A549 (cell line): ENCODE data around the gene ARHGDIA. TPM values are rescaled to one million over a fixed set of nuclear protein-coding genes. Genes with fewer than 3 reads are reported as not detected.

Source experiments
- ATAC-seq, 2 experiments: fragments of 200-7000 bp in 1 of 2; fragments of >200 bp in 1 of 2; cut with Nextera tagmentation in 1 of 2; cut with Tn5 transposase in 1 of 2; 3 replicates each; pipeline versions ENCODE4 v1.8.0 to v1.9.1; 2018 to 2020; ENCODE audit warnings: mild to moderate bottlenecking in 1 of 2, moderate library complexity in 1 of 2
- CTCF ChIA-PET: fragments of 300-600 bp; sonication (Branson Sonifier 250); formaldehyde crosslinking; extraction: SDS; loops from one replicate; lab custom pipeline; 2021; ENCODE audit warnings: antibody characterized with exemption, inconsistent platforms; lab: Yijun Ruan, JAX
- POLR2A ChIA-PET: fragments of 350-600 bp; formaldehyde crosslinking; extraction: SDS; loops from one replicate; lab custom pipeline; 2021; ENCODE audit warnings: antibody characterized with exemption, inconsistent platforms; lab: Yijun Ruan, JAX
- DNase-seq, 2 experiments: peaks; one replicate each; pipeline versions ENCODE4 v3.0.0 to v3.0.0-alpha.2; 2011 to 2016; ENCODE audit warnings: low read depth in 1 of 2, low spot score in 1 of 2
- FAIRE-seq: peaks from 2 replicates; lab custom pipeline; 2011; peaks lifted over from hg19 to GRCh38; lab: Jason Lieb, UNC
- H3K27ac ChIP-seq, 2 experiments: fragments of >200 bp; sonication (Bioruptor Twin); formaldehyde crosslinking; 3 replicates each; pipeline ENCODE4 v1.5.1; 2016 to 2017
- H3K4me1 ChIP-seq: fragments of >200 bp; sonication (Bioruptor Twin); formaldehyde crosslinking; 3 replicates; pipeline ENCODE4 v1.6.1; 2016
- H3K4me2 ChIP-seq: fragments of >200 bp; sonication (Bioruptor Twin); formaldehyde crosslinking; 3 replicates; pipeline ENCODE4 v1.6.1; 2016
- H3K4me3 ChIP-seq: fragments of >200 bp; sonication (Bioruptor Twin); formaldehyde crosslinking; 3 replicates; pipeline ENCODE4 v1.5.1; 2016
- H3K9me3 ChIP-seq: fragments of >200 bp; sonication (Bioruptor Twin); formaldehyde crosslinking; 3 replicates; pipeline ENCODE4 v1.6.1; 2016
- CEBPB ChIP-seq, 2 experiments: fragments of >200 bp in 1 of 2; sonication (Bioruptor Twin) in 1 of 2; formaldehyde crosslinking in 1 of 2; IDR thresholded peaks; 2 replicates each; pipeline ENCODE4 v1.6.1; 2012 to 2016
- CHD2 ChIP-seq: fragments of 150-350 bp; IDR thresholded peaks from 2 replicates; pipeline ENCODE4 v1.6.1; 2014; ENCODE audit warnings: low read length; ENCODE audit not compliant: partially characterized antibody
- EHF ChIP-seq: fragments of 250-450 bp; sonication (Bioruptor Pico); IDR thresholded peaks from 2 replicates; pipeline ENCODE4 v1.5.0; 2020; ENCODE audit warnings: mild to moderate bottlenecking
- FOSB ChIP-seq: fragments of 250-450 bp; sonication (Bioruptor Pico); IDR thresholded peaks from 2 replicates; pipeline ENCODE4 v1.5.0; 2020; ENCODE audit warnings: mild to moderate bottlenecking, moderate library complexity
- GATA3 ChIP-seq: IDR thresholded peaks from 2 replicates; pipeline ENCODE4 v1.6.1; 2012; ENCODE audit warnings: borderline replicate concordance
- HOXA7 ChIP-seq: fragments of 250-450 bp; sonication (Bioruptor Pico); IDR thresholded peaks from 2 replicates; pipeline ENCODE4 v1.5.0; 2020; ENCODE audit warnings: mild to moderate bottlenecking, moderate library complexity
- HOXB13 ChIP-seq: fragments of 250-450 bp; sonication (Bioruptor Pico); IDR thresholded peaks from 2 replicates; pipeline ENCODE4 v1.5.0; 2020; ENCODE audit warnings: low read depth, mild to moderate bottlenecking, moderate library complexity
- KDM5A ChIP-seq: fragments of 200-600 bp; sonication (generic); IDR thresholded peaks from 2 replicates; pipeline ENCODE4 v1.6.1; 2016; ENCODE audit warnings: antibody characterized with exemption, mild to moderate bottlenecking
- NPAS2 ChIP-seq: fragments of 250-450 bp; sonication (Bioruptor Pico); IDR thresholded peaks from 2 replicates; pipeline ENCODE4 v1.8.0; 2022; ENCODE audit warnings: mild to moderate bottlenecking, moderate library complexity, borderline replicate concordance
- NR3C1 ChIP-seq: fragments of >200 bp; sonication (Bioruptor Twin); formaldehyde crosslinking; IDR thresholded peaks from 3 replicates; pipeline ENCODE4 v1.6.1; 2017
- PHF8 ChIP-seq: fragments of 200-600 bp; sonication (generic); IDR thresholded peaks from 2 replicates; pipeline ENCODE4 v1.6.1; 2016; ENCODE audit warnings: low read depth, mild to moderate bottlenecking, antibody characterized with exemption, moderate library complexity, borderline replicate concordance
- RNF2 ChIP-seq: fragments of 200-600 bp; sonication (generic); IDR thresholded peaks from 2 replicates; pipeline ENCODE4 v1.6.1; 2016; ENCODE audit warnings: low read depth, mild to moderate bottlenecking, antibody characterized with exemption, moderate library complexity, borderline replicate concordance
- SMC3 ChIP-seq: fragments of >200 bp; sonication (Bioruptor Twin); formaldehyde crosslinking; IDR thresholded peaks from 3 replicates; pipeline ENCODE4 v1.6.1; 2018; ENCODE audit warnings: inconsistent platforms
- TFCP2L1 ChIP-seq: fragments of 250-450 bp; sonication (Bioruptor Pico); IDR thresholded peaks from 2 replicates; pipeline ENCODE4 v1.5.0; 2021; ENCODE audit warnings: mild to moderate bottlenecking
- TP53 ChIP-seq: fragments of 250-450 bp; sonication (Bioruptor Pico); IDR thresholded peaks from 2 replicates; pipeline ENCODE4 v1.5.0; 2021; ENCODE audit warnings: mild to moderate bottlenecking, moderate library complexity
- WGBS: methylation state at CpG from one replicate; pipeline ENCODE4 v1.1.6; 2017; ENCODE audit errors: missing lambda C conversion rate; 5-methylcytosine and 5-hydroxymethylcytosine counted together
- polyA plus RNA-seq, 4 experiments: library from polyadenylated mRNA; depleted of rRNA in 3 of 4; stranded (reverse); fragments of >200 nt; fragmentation: RNase III in 1 of 4; extraction: RNeasy Plus Mini Kit Qiagen cat#74134 plus additional on column Dnase treatment in 1 of 4; gene quantifications; 2 replicates in 3 of 4; 3 replicates in 1 of 4; pipeline ENCODE4 v1.2.3, GENCODE V29; 2011 to 2017
- TF ChIP-seq, protein P1 (sequence below): fragments of >200 bp; sonication (Bioruptor Twin); formaldehyde crosslinking; IDR thresholded peaks from 3 replicates; pipeline ENCODE4 v1.6.1; 2016
- TF ChIP-seq, protein P2 (sequence below): fragments of 200-600 bp; sonication (generic); IDR thresholded peaks from 2 replicates; pipeline ENCODE4 v1.6.1; 2016; ENCODE audit warnings: antibody characterized with exemption, mild to moderate bottlenecking, moderate library complexity

Gene ARHGDIA
- polyA plus RNA-seq, 2 of the 4 experiments (the other 2 are of a cell fraction): 64.0 to 503 TPM

DNA sequence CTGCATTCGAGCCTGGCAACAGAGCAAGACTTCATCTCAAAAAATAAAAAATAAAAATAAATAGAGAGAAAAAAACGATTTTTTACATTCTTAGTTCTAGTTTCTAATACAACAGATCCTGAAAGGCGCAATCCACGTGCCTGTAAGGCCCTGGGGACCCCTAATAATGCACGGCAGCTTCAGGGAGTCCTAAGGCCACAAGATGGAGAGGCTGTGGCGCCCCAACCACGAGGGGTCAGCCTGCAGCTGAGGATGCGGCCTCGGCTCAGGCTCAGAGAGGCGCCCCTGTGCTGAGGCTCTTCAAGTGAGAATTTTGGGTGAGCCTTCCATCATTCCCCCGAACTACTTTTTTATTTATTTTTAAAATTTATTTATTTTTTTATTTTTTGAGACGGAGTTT lies 21.7 kb downstream of the ARHGDIA start:
- FAIRE-seq: no peak
- no peak for ATAC-seq
- no peaks in the 10 kb centered on the region for H3K9me3 ChIP-seq
- ChIA-PET POLR2A (interaction anchor here (1.1 kb wide), 1 partner anchor 16 kb away, joined by 3 read pairs; the partner anchor contains the start of gene MCRIP1), CTCF (interaction anchor here (1.5 to 12.1 kb wide), 2 partner anchors 20 to 116 kb away, joined by 5 to 96 read pairs; no protein-coding TSS in a partner anchor)
- no peak overlapping the region for H3K27ac ChIP-seq
- no peaks in the 10 kb centered on the region for H3K4me1 ChIP-seq
- no peak overlapping the region for H3K4me3 ChIP-seq
- no peak overlapping the region for H3K4me2 ChIP-seq
- no peak for TF ChIP-seq HOXA7 (CRISPR knock-in tag)
- no peak for TF ChIP-seq CEBPB (IDR thresholded peaks at IDR 0.05)
- no peak for TF ChIP-seq CHD2
- TF ChIP-seq EHF (CRISPR knock-in tag): no peak
- no peak for TF ChIP-seq PHF8
- TF ChIP-seq FOSB (CRISPR knock-in tag): no peak
- TF ChIP-seq KDM5A: no peak
- no peak for TF ChIP-seq SMC3
- no peak for TF ChIP-seq HOXB13 (CRISPR knock-in tag)
- no peak for TF ChIP-seq GATA3
- TF ChIP-seq TP53 (CRISPR knock-in tag): no peak
- WGBS: 88% methylated on average over 12 of the region's 12 CpGs
- DNase-seq: no peak

DNA sequence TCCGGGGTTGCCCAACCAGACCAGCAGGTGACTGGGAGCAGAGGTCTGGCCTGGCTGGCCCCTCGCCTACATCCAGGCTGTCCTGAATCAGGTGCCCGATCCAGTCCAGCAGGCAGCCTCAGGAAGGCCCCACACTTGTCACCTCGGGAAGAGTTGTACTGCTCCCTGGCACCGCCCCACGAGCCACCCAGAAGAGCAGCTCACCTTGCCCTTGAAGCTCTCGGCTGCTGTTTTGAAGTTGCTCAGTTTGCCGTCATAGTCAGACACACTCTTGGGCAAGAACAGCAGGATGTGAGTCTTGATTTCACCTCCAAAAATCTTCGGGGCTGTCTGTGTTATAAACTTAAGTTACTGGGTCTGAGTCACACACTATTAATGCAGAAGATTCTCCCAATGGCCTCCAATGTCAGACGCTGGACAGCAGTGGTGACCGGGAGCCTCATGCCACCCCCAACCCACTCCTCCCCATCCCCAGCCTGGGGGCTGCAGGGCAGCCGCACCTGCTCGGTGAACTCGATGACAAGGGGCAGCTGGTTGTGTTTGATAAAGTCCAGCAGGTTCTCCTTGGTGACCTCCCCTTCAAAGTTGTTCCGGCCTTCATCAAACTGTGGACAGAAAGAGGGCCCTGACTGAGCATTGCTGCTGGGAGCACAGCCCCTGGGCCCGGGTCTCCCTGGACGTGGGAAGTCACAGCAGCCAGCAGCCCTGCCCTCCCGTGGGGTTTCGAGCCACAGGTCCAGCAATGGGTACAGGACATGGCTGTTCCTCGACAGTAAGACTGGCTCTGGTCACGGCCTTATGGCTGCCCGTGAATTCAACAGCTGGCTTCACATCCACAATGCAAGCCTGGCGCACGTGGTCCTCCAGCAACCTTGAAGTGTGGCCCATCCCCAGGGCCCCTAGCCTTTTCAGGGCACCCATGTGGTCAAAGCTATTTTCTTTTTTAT lies 24.1 kb downstream of the ARHGDIA start:
- FAIRE-seq (no peak), ATAC-seq (no peak), DNase-seq (no peak)
- Histone ChIP-seq H3K27ac (no peak overlapping the region), H3K4me2 (no peak overlapping the region), H3K4me1 (no peaks in the 10 kb centered on the region), H3K9me3 (no peaks in the 10 kb centered on the region), H3K4me3 (no peak overlapping the region)
- WGBS: 89% methylated on average over 24 of the region's 24 CpGs
- POLR2A ChIA-PET: interaction anchor here (0.7 to 1.2 kb wide), 3 partner anchors 14 to 335 kb away, joined by 3 to 6 read pairs (median 4); partner anchors contain the start of genes ACTG1, MCRIP1 and P4HB
- TF ChIP-seq, protein P1, sequence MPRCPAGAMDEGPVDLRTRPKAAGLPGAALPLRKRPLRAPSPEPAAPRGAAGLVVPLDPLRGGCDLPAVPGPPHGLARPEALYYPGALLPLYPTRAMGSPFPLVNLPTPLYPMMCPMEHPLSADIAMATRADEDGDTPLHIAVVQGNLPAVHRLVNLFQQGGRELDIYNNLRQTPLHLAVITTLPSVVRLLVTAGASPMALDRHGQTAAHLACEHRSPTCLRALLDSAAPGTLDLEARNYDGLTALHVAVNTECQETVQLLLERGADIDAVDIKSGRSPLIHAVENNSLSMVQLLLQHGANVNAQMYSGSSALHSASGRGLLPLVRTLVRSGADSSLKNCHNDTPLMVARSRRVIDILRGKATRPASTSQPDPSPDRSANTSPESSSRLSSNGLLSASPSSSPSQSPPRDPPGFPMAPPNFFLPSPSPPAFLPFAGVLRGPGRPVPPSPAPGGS: no peak
- no peak for TF ChIP-seq NPAS2
- TF ChIP-seq, protein P2, sequence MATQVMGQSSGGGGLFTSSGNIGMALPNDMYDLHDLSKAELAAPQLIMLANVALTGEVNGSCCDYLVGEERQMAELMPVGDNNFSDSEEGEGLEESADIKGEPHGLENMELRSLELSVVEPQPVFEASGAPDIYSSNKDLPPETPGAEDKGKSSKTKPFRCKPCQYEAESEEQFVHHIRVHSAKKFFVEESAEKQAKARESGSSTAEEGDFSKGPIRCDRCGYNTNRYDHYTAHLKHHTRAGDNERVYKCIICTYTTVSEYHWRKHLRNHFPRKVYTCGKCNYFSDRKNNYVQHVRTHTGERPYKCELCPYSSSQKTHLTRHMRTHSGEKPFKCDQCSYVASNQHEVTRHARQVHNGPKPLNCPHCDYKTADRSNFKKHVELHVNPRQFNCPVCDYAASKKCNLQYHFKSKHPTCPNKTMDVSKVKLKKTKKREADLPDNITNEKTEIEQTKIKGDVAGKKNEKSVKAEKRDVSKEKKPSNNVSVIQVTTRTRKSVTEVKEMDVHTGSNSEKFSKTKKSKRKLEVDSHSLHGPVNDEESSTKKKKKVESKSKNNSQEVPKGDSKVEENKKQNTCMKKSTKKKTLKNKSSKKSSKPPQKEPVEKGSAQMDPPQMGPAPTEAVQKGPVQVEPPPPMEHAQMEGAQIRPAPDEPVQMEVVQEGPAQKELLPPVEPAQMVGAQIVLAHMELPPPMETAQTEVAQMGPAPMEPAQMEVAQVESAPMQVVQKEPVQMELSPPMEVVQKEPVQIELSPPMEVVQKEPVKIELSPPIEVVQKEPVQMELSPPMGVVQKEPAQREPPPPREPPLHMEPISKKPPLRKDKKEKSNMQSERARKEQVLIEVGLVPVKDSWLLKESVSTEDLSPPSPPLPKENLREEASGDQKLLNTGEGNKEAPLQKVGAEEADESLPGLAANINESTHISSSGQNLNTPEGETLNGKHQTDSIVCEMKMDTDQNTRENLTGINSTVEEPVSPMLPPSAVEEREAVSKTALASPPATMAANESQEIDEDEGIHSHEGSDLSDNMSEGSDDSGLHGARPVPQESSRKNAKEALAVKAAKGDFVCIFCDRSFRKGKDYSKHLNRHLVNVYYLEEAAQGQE: no peak
- no peak for TF ChIP-seq TFCP2L1 (CRISPR knock-in tag)
- no peak for TF ChIP-seq TP53 (CRISPR knock-in tag)
- no peak for TF ChIP-seq RNF2
- no peak for TF ChIP-seq NR3C1
- CTCF ChIA-PET: interaction anchor here (1.3 to 12.1 kb wide), 3 partner anchors 13 to 113 kb away, joined by 4 to 96 read pairs (median 6); partner anchors contain the start of gene MCRIP1
